ENCODE data around the gene DNMT3L.
"Not testable (repeated sequence)": the region's sequence is repeated elsewhere in the genome, so short reads cannot be mapped to it uniquely, and the experiment has no call there.

The DNMT3L gene

GRCh38 chr21:44261675-44262295 is at the start of gene DNMT3L:
Gene DNMT3L (minus strand): TSS chr21:44261897. CDS start chr21:44261259, 638 bp downstream.
- in situ Hi-C loops (cut with MboI; ENCODE audit: low sequenced_read_pairs) = no loop called here

GRCh38 chr21:44310628-44311507 is 49.2 kb upstream of the DNMT3L start:
- in situ Hi-C loops (cut with MboI; ENCODE audit: low sequenced_read_pairs) = no loop called here

- in situ Hi-C loops (cut with MboI; ENCODE audit: low sequenced_read_pairs) = no loop called here
These were observed 45.4 kb upstream of the DNMT3L start for GRCh38 chr21:44306936-44307704.

GRCh38 chr21:44305691-44306090 is 44.0 kb upstream of the DNMT3L start:
- in situ Hi-C loops (cut with MboI; ENCODE audit: low sequenced_read_pairs) = no loop called here

- in situ Hi-C loops (cut with MboI; ENCODE audit: low sequenced_read_pairs) = no loop called here
These were observed 43.2 kb upstream of the DNMT3L start for GRCh38 chr21:44304877-44305293.

GRCh38 chr21:44304011-44304616 is 42.4 kb upstream of the DNMT3L start:
- in situ Hi-C loops (cut with MboI; ENCODE audit: low sequenced_read_pairs) = no loop called here

GRCh38 chr21:44303490-44303981 is 41.8 kb upstream of the DNMT3L start:
- in situ Hi-C loops (cut with MboI; ENCODE audit: low sequenced_read_pairs) = no loop called here

- in situ Hi-C loops (cut with MboI; ENCODE audit: low sequenced_read_pairs) = not testable (repeated sequence)
These were observed 41.1 kb upstream of the DNMT3L start for GRCh38 chr21:44302573-44303401.

- in situ Hi-C loops (cut with MboI; ENCODE audit: low sequenced_read_pairs) = no loop called here
These were observed 40.3 kb upstream of the DNMT3L start for GRCh38 chr21:44301961-44302406.

- in situ Hi-C loops (cut with MboI; ENCODE audit: low sequenced_read_pairs) = no loop called here
These were observed 39.4 kb upstream of the DNMT3L start for GRCh38 chr21:44301141-44301540.

- in situ Hi-C loops (cut with MboI; ENCODE audit: low sequenced_read_pairs) = no loop called here
These were observed 38.7 kb upstream of the DNMT3L start for GRCh38 chr21:44300262-44300959.

- in situ Hi-C loops (cut with MboI; ENCODE audit: low sequenced_read_pairs) = no loop called here
These were observed 38.0 kb upstream of the DNMT3L start, which contains the start of gene PFKL for GRCh38 chr21:44299458-44300261. Gene PFKL (plus strand): TSS chr21:44300053. CDS start chr21:44300106, 53 bp downstream.

- in situ Hi-C loops (cut with MboI; ENCODE audit: low sequenced_read_pairs) = no loop called here
These were observed 37.4 kb upstream of the DNMT3L start for GRCh38 chr21:44299085-44299457.

- in situ Hi-C loops (cut with MboI; ENCODE audit: low sequenced_read_pairs) = no loop called here
These were observed 36.6 kb upstream of the DNMT3L start for GRCh38 chr21:44298301-44298700.

- in situ Hi-C loops (cut with MboI; ENCODE audit: low sequenced_read_pairs) = no loop called here
These were observed 36.0 kb upstream of the DNMT3L start for GRCh38 chr21:44297525-44298290.

- in situ Hi-C loops (cut with MboI; ENCODE audit: low sequenced_read_pairs) = no loop called here
These were observed 35.2 kb upstream of the DNMT3L start for GRCh38 chr21:44296916-44297315.

GRCh38 chr21:44296103-44296519 is 34.4 kb upstream of the DNMT3L start:
- in situ Hi-C loops (cut with MboI; ENCODE audit: low sequenced_read_pairs) = no loop called here

- in situ Hi-C loops (cut with MboI; ENCODE audit: low sequenced_read_pairs) = no loop called here
These were observed 33.9 kb upstream of the DNMT3L start for GRCh38 chr21:44295646-44296045.

Measured in HL-60/S4 treated with retinoic acid at 250 ng/mL for 4 days and 3 days (cell line).